Lower leg skin (tissue), 3 donors: Measurements from ENCODE around the gene CREB5.

Experiments
- CTCF ChIP-seq, 3 donors: fragments of 450-650 bp; IDR thresholded peaks; one replicate each; pipeline ENCODE4 v1.5.1; 2016; ENCODE audit warnings: antibody characterized with exemption in 3 of 3, mild to moderate bottlenecking in 3 of 3, moderate library complexity in 2 of 3
- POLR2A ChIP-seq, 2 donors: fragments of 450-650 bp; IDR thresholded peaks; one replicate each; pipeline ENCODE4 v1.6.1; 2016 to 2017; ENCODE audit warnings: antibody characterized with exemption in 2 of 2, mild to moderate bottlenecking in 1 of 2, moderate library complexity in 1 of 2

- TF ChIP-seq CTCF (IDR thresholded peaks at IDR 0.05) (no peak), POLR2A (IDR thresholded peaks at IDR 0.05) (no peak)
These were observed 93.5 kb downstream of the CREB5 start for GRCh38 chr7:28505867-28506266.
